Activated CD4-positive, alpha-beta T cell treated with anti-CD3 and anti-CD28 coated beads, Interleukin-2, amount 50 U/mL, for 48 hours (primary cell): Measurements from ENCODE around the gene ALDH3B2.
"Not testable (repeated sequence)": the region's sequence is repeated elsewhere in the genome, so short reads cannot be mapped to it uniquely, and the experiment has no call there.

ENCODE experiments used
- DNase-seq, 2 experiments: peaks; one replicate each; pipeline ENCODE4 v3.0.0-alpha.2; 2020

Gene ALDH3B2

GRCh38 chr11:67660752-67661151, 13.7 kb downstream of the ALDH3B2 start:
- not testable (repeated sequence) for DNase-seq

DNA sequence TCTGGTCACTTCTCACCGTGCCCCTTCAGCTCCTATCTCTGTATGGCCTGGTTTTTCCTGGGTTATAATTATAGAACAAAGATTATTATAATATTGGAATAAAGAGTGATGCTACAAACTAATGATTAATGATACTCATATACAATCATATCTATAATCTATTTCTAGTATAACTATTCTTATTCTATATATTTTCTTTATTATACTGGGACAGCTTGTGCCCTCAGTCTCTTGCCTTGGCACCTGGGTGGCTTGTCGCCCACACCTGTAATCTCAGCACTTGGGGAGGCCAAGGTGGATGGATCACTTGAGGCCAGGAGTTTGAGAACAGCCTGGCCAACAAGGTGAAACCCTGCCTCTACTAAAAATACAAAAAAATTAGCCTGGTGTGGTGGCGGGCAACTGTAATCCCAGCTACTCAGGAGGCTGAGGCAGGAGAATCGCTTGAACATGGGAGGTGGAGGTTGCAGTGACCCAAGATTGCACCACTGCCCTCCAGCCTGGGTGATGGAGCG, 14.7 kb downstream of the ALDH3B2 start:
- not testable (repeated sequence) for DNase-seq

DNA sequence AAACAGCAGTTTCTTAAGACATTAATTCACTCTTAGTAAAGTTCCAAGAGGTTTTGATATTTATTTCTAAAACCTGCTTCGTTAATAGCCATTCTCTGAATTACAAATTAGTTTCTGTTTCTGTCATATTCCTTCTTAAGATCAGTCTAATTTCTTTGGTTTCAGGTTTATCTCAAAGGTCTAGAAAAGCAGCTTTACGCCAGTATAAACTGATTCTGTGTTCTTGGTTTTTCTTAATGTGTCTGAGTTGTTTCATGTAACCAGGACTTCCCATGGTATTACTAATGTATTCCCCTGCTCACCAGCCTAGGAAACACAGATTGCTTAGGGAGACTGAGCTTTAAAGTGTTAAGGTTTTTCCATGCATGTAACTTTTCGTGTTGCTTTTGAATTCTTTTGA, 17.1 kb downstream of the ALDH3B2 start:
- no peak for DNase-seq

DNA sequence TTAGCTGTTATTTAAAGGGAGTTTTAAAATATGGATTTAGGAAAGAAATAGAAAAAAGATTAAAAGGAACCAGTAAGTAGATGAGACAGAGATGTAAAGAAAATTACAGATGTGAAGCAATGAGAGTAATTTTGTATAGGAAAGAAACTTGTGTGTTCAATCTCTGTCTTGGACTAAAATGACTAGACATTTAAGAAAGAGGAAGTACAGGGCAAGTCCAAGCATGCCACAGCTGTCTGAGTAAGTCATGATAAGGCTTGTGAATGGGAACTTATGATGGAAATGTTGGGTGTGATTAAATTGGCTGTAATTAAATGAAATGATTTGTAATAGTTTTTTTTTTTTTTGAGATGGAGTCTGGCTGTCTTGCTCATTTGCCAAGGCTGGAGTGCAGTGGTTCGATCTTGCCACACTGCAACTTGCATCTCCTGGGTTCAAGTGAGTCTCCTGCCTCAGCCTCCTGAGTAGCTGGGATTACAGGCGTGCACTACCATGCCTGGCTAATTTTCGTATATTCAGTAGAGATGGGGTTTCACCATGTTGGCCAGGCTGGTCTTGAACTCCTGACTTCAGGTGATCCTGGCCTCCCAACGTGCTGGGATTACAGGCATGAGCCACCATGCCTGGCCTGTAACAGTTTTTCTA, 18.0 kb downstream of the ALDH3B2 start:
- no peak for DNase-seq

DNA sequence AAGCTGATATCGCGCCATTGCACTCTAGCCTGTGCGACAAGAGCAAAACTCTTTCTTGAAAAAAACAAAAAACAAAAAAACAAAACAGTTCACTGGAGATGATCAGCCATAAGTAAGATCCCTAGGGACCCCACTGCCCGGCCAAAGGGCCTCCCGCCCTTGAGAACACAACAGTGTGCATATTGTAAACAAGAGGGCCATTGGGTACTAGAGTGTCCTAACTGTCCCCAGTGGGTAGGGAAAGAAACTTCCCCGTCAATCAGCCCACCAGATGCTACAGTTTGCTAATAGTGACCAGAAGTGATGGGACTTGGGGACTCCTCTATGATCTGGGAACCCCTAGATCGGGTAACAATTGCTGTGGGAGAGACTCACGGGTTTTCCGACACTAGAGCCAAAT, 20.2 kb downstream of the ALDH3B2 start:
- no peak for DNase-seq

GRCh38 chr11:67652965-67653845, 21.2 kb downstream of the ALDH3B2 start:
- no peak for DNase-seq

DNA sequence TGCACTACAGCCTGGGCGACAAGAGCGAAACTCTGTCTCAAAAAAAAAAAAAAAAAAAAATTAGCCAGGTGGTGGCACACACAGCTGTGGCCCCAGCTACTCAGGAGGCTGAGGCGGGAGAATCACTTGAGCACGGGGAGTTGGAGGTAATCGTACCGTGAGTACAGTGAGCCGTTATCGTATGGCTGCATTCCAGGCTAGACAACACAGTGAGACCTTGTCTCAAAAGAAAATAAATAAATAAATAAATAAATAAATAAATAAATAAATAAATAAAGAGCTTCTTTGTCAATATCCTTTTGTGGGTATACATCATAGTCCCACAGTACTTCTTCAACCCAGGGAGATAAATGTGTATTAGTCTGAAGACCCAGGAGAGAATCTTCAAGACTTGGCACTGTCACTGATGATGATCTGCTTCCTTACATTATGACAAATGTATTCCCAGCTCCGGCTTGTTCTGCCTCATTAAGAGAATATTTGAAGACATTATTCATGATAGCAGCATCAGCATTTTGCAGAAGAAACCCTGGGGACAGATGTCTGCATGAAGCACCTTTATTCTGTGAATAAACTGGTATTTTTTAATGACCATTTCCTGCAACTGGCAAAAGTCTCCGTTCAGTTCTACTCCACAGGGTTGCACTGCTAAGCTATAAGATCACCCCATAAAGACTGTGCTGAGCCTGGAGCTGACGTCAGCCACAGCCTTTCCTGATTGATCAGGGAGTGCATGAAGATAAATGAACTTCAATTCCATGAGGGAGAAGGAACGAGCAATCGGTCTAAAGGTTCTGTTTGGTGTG, 22.2 kb downstream of the ALDH3B2 start:
- DNase-seq: no peak

DNA sequence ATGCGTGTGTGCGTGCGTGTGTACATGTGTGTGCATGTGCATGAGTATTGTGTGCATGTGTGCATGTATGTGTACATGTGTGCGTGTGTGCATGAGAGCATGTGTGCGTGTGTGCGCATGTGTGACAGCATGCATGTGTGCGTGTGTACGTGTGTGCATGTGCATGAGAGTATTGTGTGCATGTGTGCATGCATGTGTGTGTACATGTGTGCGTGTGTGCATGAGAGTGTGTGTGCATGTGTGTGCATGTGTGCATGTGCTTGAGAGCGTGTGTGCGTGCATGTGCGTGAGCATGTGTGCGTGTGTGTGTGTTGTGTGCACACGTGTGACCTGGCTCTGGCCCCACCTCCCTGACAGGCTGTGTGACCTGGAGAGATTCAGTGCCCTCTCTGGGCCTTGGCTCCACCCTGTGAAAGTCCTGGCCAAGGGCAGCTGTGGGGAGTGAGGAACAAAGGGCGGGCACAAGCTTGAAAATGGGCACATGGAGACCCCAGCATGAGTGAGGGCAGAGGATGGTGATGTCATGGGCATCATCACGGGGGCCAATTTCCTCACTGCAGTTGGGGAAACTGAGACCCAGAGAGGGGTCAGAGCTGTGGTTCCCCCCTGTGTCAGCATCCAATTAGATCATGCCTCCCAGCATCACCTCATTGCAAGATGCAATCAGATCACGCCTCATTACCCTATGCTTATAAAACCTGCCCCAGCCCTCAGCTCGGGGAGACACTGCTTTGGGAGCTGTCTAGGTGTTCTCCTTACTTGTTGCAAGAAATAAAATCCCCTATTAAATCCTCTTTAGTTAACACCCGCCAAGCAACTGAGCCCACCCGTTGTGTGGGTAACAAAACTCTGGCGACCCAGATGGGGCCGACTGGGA, 24.6 kb downstream of the ALDH3B2 start:
- DNase-seq: no peak

DNA sequence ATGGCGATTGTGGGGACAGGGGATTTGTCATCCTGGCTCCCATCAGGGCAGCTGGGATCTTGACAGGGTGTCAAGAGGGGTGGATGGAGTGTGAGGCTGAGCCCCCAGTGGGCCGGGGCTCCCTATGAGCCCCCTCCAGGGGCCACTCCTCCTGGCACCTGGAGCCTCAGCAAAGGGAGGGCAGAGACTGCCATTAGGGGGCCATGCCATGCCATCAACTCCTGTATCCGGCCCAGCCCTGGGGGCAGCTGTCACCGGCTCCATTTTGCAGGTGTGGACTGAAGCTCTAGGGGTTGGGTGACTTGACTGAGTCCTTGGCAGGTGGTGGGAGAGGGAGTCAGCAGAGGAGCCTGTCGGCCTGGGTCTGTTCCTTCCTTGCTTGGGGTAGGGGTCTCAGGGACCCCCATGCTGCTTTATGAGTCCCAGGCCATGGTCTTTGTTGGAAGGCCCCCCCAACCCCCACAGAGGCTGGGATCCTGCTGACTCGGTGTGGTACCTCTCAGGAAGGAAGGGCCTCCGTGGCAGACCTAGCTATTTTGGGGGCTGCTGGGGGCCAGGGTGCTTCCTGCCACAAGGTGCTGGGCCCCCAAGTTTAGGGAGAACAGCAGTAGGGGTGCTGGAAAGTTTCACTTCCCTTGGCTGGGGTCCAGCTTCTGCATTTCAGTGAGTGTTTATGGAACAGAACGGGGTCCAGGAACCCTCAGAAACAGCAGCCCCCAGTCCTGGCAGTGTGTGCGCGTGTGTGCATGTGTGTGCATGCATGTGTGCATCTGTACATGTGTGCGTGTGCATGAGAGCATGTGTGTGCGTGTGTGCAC, 25.4 kb downstream of the ALDH3B2 start:
- DNase-seq: no peak

DNA sequence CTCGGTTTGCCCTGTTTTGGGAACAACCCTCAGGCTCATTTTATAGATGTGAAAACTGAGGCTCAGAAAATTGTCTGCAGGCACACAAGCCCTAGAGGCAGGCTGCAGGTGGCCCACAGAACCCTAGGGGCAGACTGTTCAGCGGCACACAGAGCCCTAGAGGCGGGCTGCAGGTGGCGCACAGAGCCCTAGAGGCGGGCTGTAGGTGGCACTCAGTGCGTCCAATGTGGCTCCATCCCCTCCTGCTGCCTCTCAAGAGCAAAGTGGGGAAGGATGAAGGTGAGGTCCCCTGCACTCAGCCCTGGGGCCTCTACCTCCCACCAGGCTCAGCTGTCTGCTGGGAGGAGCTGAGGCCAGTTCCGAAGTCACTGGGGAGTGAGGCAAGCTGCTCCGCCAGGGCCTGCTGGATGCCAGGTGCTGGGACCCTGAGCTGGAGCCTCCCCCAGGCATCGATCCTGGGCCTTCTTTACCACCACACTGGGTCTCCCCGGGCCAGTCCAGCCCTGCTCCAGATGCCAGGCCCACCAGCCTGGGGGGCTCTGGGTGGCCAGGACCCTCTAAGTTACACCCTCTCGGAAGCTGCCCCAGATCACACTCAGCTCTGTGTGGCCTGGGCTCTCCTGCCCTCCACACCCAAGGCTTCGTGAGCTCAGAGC, 26.2 kb downstream of the ALDH3B2 start:
- peak; percentile 48 to 59 for DNase-seq

DNA sequence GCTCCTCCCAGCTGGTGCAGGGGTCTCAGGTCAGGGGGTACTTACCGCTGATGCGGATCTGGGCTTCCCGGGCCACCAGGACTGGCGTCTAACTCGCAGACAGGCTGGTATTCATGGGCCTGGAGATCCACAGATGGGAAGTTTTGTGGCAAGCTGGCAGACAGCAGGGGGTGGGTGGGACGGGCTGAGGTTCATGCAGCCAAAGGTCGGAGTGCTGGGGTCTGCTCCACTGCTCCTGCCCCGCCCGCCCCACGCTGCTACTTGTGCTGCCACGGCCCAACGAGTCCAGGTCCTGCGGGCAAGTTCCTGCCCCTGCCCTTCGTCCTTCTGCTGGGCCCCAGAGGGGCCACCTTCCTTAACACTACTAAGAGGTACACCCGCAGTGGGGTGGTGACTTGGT, 27.0 kb downstream of the ALDH3B2 start:
- DNase-seq: no peak

GRCh38 chr11:67646535-67647336, 27.7 kb downstream of the ALDH3B2 start:
- DNase-seq: peak; percentile 43 to 51

GRCh38 chr11:67645521-67646461, 28.6 kb downstream of the ALDH3B2 start:
- DNase-seq: no peak

GRCh38 chr11:67644472-67645418, 29.7 kb downstream of the ALDH3B2 start:
- DNase-seq: no peak

GRCh38 chr11:67644042-67644441, 30.4 kb downstream of the ALDH3B2 start:
- no peak for DNase-seq

- DNase-seq: no peak
These were observed 32.0 kb downstream of the ALDH3B2 start for GRCh38 chr11:67642173-67643120.
